ENCODE data around the gene VEPH1. TPM values are rescaled to one million over a fixed set of nuclear protein-coding genes. Genes with fewer than 3 reads are reported as not detected.

VEPH1 gene
- total RNA-seq, 2 experiments from 2014 or later, result not detected

DNA sequence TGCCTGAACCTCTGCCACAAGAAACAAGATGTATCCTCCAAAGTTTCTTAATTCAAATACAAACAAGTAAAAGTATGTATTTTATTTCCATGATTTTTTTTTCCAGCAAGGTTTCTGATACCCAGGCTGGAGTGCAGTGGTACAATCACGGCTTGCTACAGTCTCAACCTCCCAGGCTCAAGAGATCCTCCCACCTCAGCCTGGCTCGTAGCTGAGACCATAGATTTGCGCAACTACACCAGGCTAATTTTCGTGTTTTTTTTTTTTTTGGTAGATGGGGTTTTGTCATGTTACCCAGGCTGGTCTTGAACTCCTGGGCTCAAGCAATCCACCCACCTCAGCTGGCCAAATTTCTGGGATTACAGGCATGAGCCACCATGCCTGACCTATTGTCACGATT lies 12.2 kb upstream of the VEPH1 start:
- Mint-ChIP-seq H3K27ac (no peak overlapping the region), H3K4me3 (no peak overlapping the region), H3K4me1 (no peaks in the 10 kb centered on the region), H3K27me3 (peaks cover 2% of the 10 kb centered on the region), H3K9me3 (ENCODE audit: low read depth) (no peaks in the 10 kb centered on the region), H3K36me3 (no peaks in the 10 kb centered on the region)
- DNase-seq, result no peak
- CTCF ChIA-PET, result no interaction called here
- no peak for ATAC-seq

DNA sequence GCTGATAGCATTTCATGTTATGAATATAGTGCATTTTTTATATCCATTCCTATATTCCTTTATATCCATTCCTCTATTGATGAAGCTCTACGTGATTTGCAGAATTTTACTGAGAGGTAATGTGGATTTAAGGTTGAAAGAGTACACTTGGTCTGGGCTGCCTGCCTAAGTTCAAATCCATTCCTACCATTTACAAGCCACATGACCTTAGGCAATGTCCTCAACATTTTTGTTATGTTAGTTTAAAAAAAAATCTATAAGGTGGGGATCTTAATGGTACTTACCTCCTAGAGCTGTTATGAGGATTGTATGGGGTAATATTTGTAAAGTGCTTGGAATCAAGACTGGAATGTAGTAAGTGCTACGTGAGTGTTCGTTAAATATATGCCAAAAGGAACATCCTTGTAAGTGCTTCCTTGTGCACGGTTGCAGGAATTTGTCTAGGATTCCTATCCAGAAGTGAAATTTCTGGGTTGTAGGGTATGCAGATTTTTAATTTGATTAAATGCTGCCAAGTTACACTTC lies 11.2 kb upstream of the VEPH1 start:
- DNase-seq (no peak), ATAC-seq (no peak)
- Mint-ChIP-seq H3K27ac (no peak overlapping the region), H3K4me3 (no peak overlapping the region), H3K36me3 (no peaks in the 10 kb centered on the region), H3K9me3 (ENCODE audit: low read depth) (no peaks in the 10 kb centered on the region), H3K4me1 (no peaks in the 10 kb centered on the region), H3K27me3 (peaks cover 5% of the 10 kb centered on the region)
- CTCF ChIA-PET, result no interaction called here

DNA sequence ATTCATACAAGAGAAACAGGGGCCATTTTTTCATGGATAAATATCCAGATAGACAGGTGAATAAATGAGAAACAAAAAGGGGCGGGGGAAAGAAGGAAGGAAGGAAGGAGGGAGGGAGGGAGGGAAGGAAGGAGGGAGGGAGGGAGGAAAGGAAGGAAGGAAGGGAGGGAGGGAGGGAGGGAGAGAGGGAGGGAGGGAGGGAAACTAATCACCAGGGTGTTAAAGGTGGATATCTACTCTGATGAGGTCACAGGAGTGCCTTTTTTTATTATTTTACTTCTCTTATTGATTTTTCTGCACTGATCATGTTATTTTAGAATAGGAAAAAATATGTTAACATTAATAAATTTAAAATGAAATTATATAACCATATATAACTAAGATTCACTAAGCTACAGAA lies 10.4 kb upstream of the VEPH1 start:
- H3K4me3 Mint-ChIP-seq, result no peak overlapping the region
- no peak overlapping the region for H3K27ac Mint-ChIP-seq
- no peaks in the 10 kb centered on the region for H3K4me1 Mint-ChIP-seq
- ATAC-seq, result no peak
- CTCF ChIA-PET, result no interaction called here
- DNase-seq, result no peak
- H3K9me3 Mint-ChIP-seq (ENCODE audit: low read depth), result no peaks in the 10 kb centered on the region
- H3K27me3 Mint-ChIP-seq, result peaks cover 5% of the 10 kb centered on the region
- no peaks in the 10 kb centered on the region for H3K36me3 Mint-ChIP-seq

DNA sequence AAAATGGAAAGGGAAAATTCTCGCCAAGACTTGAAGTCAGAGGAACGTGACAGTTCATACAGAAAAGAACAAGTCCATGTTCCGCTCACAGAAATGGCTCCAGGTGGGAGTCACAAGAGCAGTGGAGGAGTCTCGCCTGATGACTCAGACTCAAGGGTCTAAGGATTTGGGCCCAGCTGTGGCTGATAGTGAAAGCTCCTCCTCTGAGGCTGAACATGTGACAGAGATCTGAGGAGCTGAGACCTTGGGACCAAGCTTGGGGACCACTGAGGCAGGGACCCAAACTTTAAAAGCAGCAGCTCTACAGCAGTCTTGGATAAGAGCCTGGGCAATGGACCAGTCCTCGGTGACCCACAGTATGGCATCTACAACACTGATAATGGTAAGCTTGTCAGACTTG lies 9.3 kb upstream of the VEPH1 start:
- no peaks in the 10 kb centered on the region for H3K36me3 Mint-ChIP-seq
- H3K4me3 Mint-ChIP-seq, result no peak overlapping the region
- H3K4me1 Mint-ChIP-seq, result no peaks in the 10 kb centered on the region
- DNase-seq (no peak), ATAC-seq (no peak)
- H3K9me3 Mint-ChIP-seq (ENCODE audit: low read depth), result no peaks in the 10 kb centered on the region
- CTCF ChIA-PET, result no interaction called here
- no peak overlapping the region for H3K27ac Mint-ChIP-seq
- peaks cover 7% of the 10 kb centered on the region for H3K27me3 Mint-ChIP-seq

DNA sequence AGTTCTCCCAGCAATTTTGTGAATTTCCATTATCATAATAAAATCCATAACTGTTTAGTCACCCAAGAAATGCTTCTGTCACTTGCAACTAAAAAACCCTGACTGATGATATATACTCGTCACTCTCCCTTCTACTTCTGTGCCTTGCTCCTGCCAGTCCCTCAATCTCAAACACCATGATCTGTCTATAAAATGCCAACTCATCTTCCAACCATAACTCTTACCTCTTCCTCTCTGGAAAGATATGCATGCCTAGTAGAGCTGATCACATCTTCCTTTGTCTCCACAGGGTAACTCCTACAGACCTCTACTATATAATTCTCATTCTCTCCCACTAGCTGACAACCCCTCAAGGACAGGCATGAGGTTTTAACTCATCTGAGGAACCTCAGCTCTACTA lies 5.2 kb upstream of the VEPH1 start:
- H3K4me3 Mint-ChIP-seq, result no peak overlapping the region

DNA sequence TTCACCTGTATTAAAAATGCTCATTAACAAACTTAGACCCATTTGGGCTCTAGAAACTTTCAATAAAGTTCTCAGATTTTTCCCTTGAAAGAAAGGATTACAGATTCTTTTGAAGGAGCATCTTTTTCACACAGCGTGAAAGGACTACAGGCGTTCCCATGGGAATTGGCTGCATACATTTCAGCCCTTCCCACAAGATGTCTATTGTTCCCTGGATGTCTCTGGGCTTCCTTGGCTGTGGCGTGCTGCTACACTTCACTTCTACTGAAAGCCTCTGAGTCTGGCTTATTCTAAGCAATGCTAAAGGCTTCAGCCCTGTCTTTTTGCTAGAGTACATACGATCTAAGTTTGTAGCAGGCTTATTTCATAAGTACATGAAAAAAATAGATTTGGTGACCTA lies 1.4 kb downstream of the VEPH1 start:
- Mint-ChIP-seq H3K36me3 (no peaks in the 10 kb centered on the region), H3K4me1 (peaks cover 3% of the 10 kb centered on the region), H3K27me3 (peaks cover 45% of the 10 kb centered on the region), H3K9me3 (ENCODE audit: low read depth) (no peaks in the 10 kb centered on the region), H3K27ac (no peak overlapping the region), H3K4me3 (no peak overlapping the region)
- ATAC-seq (no peak), DNase-seq (no peak)
- CTCF ChIA-PET, result no interaction called here

More for the DNA sequence above, 5.2 kb upstream of the VEPH1 start:
- Mint-ChIP-seq H3K9me3 (ENCODE audit: low read depth) (no peaks in the 10 kb centered on the region), H3K36me3 (no peaks in the 10 kb centered on the region), H3K27me3 (peaks cover 7% of the 10 kb centered on the region), H3K27ac (no peak overlapping the region), H3K4me1 (no peaks in the 10 kb centered on the region)
- ATAC-seq, result no peak
- CTCF ChIA-PET, result no interaction called here
- no peak for DNase-seq

DNA sequence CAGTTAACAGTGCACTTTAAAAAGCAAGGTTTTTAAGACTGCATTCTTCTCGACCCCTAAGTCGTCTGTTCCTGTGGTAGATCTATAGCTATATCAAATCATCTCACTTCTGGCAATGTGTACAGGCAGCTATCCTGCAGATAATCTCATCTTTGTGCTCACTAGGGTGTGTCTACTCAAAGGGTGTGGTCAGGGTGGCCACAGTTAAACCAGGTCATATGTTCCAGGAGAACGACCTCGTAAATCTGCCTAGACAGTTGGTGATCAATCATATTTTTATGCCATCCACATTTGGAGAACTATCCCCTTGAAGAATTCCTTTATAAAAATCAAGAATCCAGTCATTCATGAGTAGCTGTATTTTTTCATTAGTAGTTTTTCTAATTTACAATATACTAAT lies 3.0 kb downstream of the VEPH1 start:
- Mint-ChIP-seq H3K4me3 (no peak overlapping the region), H3K27me3 (peaks cover 49% of the 10 kb centered on the region), H3K9me3 (ENCODE audit: low read depth) (no peaks in the 10 kb centered on the region), H3K36me3 (no peaks in the 10 kb centered on the region), H3K4me1 (peaks cover 3% of the 10 kb centered on the region), H3K27ac (no peak overlapping the region)
- CTCF ChIA-PET, result no interaction called here
- ATAC-seq, result no peak
- no peak for DNase-seq

DNA sequence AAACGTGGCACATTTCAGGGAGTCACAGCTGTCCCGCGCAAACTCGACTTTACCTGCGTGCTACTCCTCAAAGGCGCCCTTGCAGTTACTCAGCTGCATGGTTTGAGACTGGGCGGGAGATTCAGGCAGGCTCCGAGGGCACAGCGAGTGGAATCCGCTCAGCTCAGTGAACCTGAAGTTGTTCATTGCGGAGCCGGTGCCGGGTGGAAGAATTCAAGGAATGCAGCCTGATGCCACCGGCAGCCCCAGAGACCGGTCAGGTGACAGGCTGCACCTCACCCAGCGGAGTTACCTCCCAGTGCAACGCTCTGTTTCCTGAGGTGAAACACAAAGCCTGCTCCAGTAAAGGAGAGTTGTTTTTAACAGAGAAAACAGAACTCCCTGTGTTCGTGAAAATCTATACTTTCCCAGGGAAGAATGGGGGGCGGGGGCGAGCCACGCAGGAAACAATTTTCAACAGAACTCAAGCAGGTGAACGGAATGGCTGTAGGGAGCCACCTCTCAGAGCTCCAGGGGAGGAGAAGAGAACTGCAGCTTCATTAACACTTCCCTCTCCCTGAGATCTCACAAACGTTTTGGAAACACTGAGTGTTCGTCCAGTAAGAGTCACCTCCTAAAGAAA lies 3.8 kb downstream of the VEPH1 start:
- CTCF ChIA-PET, result no interaction called here
- H3K36me3 Mint-ChIP-seq, result no peaks in the 10 kb centered on the region
- peaks cover 3% of the 10 kb centered on the region for H3K4me1 Mint-ChIP-seq
- DNase-seq (no peak), ATAC-seq (no peak)
- H3K9me3 Mint-ChIP-seq (ENCODE audit: low read depth), result no peaks in the 10 kb centered on the region
- H3K27ac Mint-ChIP-seq, result no peak overlapping the region
- H3K27me3 Mint-ChIP-seq, result peaks cover 49% of the 10 kb centered on the region
- H3K4me3 Mint-ChIP-seq, result no peak overlapping the region

DNA sequence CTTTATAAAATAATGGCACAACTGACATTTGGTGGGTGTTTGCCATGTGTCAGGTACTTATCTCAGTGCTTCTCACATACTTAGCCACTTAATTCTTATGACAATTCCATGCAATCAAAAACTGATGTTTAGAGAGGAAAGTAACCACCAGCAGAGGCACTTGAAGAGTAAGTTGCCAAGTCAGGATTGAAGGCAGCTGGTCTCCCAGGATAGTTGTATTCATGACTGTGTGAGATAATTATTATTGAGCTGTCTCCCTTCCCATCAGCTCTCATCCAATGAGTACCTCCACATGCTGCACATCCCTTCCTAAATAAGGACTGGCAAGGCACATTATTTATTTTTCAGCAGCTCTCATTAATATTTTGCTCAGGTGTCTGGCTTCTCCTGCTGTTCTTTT lies 4.8 kb downstream of the VEPH1 start:
- no peak for DNase-seq
- Mint-ChIP-seq H3K36me3 (no peaks in the 10 kb centered on the region), H3K4me1 (peaks cover 3% of the 10 kb centered on the region), H3K27me3 (peaks cover 52% of the 10 kb centered on the region), H3K27ac (no peak overlapping the region), H3K4me3 (no peak overlapping the region), H3K9me3 (ENCODE audit: low read depth) (no peaks in the 10 kb centered on the region)
- no peak for ATAC-seq
- CTCF ChIA-PET, result no interaction called here

DNA sequence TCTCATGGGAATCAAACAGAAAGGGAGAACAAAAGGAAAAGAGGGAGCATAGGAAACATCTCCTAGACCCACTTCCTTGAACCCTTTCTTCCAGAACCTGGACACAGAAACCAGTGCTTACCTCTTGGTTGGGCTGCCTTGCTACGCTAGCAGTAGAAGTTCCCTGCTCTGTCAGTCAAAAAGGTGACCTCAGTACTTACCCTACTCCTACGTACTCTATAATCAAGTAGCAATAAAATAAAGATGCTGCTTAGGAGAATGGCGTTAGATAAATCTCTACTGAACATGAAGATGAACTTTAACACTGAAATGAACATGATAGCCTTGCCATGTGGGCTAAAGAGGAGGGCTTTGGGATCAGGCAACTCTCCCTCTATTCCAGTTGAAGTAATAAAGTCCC lies 7.4 kb downstream of the VEPH1 start:
- Mint-ChIP-seq H3K27ac (no peak overlapping the region), H3K4me1 (peaks cover 3% of the 10 kb centered on the region), H3K36me3 (no peaks in the 10 kb centered on the region), H3K9me3 (ENCODE audit: low read depth) (no peaks in the 10 kb centered on the region), H3K4me3 (no peak overlapping the region), H3K27me3 (peaks cover 45% of the 10 kb centered on the region)
- DNase-seq, result no peak
- CTCF ChIA-PET, result no interaction called here
- no peak for ATAC-seq

DNA sequence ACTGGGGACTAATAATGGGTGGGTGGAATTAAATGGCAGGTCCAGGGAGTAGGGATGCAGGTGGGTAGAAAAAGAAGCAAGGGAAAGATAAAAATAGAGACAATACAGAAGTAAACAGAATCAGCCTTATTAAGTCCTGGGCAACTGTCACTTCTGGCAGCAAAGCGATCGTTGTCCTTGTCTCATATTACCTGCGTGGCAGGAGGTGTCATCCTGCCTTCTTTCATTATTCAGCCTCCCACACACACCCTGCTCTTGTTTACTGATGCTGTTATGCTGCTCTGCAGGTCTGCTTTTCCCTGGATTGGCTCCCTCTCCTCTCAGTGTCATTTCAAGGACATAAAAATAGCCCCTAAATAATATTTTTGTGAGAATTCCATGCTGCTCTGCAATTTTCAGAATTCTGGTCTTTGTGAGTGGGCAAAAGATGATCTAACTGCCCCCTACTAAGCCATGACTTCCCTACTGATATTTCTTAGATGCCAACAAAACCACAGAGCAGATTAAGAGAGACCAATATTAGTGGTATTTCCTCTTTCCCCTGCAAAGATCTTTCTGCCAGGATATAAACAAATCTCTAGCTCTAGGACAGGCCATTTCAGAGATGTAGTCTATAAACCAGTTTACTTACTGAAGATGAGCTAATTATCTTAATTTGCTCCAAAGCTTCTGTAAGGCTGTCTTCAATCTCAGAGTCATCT lies 8.5 kb downstream of the VEPH1 start:
- CTCF ChIA-PET, result no interaction called here
- no peak overlapping the region for H3K4me3 Mint-ChIP-seq
- H3K27ac Mint-ChIP-seq, result no peak overlapping the region

DNA sequence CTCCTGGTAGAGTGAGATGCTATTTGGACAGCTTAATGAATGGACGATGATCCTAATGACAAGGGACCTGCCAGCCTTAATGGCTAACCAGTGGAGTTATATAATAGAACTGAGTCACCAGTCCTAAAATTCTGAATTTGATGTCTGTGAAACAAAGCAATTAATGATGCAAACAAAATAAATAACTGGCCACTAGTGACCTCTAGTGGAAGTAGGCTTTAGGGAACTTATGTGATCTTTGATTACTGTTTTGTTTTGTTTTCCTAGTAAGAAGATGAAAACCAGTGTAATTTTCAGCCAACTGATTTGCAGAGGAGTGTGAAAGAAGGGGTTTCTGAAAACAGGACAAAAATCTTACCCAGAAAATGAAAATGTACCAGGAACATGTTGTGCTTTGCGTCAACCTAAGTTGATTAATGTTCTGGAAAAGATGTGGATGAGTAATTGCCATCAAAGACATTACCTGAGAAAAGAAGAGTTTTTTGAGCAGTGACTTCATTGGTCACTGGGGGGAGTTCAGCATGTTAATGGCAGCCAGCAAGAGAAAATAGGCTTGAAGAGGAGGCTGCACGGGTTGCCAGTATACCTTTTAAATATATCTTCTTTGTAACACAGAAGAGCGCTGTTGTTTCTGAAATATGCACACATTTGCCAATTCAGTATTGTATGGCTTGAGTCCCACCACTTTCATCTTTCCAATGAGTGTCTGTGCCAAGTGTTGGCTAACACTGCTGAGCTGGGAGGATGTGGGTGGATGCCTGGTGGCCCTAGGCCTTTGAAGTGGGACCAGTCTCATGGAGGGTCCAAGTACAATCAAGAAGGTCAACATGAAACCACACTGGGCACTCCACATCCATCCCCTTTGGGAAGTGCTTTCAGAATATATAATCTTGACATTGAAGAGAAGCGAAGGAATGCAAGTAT lies 9.3 kb downstream of the VEPH1 start:
- Mint-ChIP-seq H3K9me3 (ENCODE audit: low read depth) (no peaks in the 10 kb centered on the region), H3K27me3 (peaks cover 27% of the 10 kb centered on the region), H3K4me3 (no peak overlapping the region), H3K4me1 (peaks cover 2% of the 10 kb centered on the region), H3K27ac (no peak overlapping the region), H3K36me3 (no peaks in the 10 kb centered on the region)
- ATAC-seq (no peak), DNase-seq (no peak)
- CTCF ChIA-PET, result no interaction called here

More for the DNA sequence above, 8.5 kb downstream of the VEPH1 start:
- ATAC-seq, result no peak
- H3K27me3 Mint-ChIP-seq, result peaks cover 35% of the 10 kb centered on the region
- no peaks in the 10 kb centered on the region for H3K9me3 Mint-ChIP-seq (ENCODE audit: low read depth)
- H3K4me1 Mint-ChIP-seq, result peaks cover 2% of the 10 kb centered on the region
- no peaks in the 10 kb centered on the region for H3K36me3 Mint-ChIP-seq
- DNase-seq, result no peak

DNA sequence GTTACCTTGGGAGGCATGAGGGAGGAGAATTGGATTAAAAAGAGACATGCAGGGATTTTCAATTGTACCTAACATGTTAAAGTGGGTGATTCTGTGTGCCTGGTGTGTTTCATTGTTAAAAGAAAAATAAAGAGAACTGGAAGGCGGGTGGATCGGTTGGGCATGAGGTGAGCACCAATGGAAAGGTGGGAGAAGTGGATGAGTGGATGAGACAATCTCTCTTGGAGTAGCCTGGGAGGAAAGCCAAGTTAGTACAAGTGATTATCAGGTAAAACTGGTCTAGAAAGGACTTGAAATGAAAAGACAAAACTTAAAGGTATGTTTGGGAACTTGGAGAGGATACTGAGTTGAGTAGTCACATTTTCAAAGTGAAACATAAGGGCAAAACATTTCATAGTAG lies 12.1 kb downstream of the VEPH1 start:
- no peak overlapping the region for H3K27ac Mint-ChIP-seq
- CTCF ChIA-PET, result no interaction called here

DNA sequence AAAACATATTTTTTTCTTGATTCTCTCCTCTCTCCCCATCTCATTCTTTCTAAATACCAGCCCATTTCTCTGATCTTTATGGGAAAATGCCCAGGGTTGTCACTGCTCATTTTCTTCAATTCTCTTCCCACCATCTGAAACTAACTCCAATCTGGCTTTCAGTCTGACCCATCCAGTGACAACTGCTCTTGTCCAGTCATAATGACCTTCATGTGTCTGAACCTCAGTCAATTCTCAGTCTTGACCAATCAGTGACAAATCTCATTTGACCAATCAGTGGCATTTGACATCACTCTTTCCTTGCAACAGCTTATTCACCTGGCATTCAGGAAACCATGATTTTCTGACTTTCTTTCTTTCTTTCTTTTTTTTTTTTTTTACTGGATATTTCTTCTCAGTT lies 15.1 kb downstream of the VEPH1 start:
- DNase-seq (no peak), ATAC-seq (no peak)
- Mint-ChIP-seq H3K36me3 (no peaks in the 10 kb centered on the region), H3K27me3 (peaks cover 3% of the 10 kb centered on the region), H3K27ac (no peak overlapping the region), H3K9me3 (ENCODE audit: low read depth) (no peaks in the 10 kb centered on the region), H3K4me1 (no peaks in the 10 kb centered on the region), H3K4me3 (no peak overlapping the region)
- CTCF ChIA-PET, result no interaction called here

More for the DNA sequence above, 12.1 kb downstream of the VEPH1 start:
- H3K36me3 Mint-ChIP-seq, result no peaks in the 10 kb centered on the region
- peaks cover 8% of the 10 kb centered on the region for H3K27me3 Mint-ChIP-seq
- DNase-seq, result no peak
- no peak for ATAC-seq
- no peaks in the 10 kb centered on the region for H3K9me3 Mint-ChIP-seq (ENCODE audit: low read depth)
- no peaks in the 10 kb centered on the region for H3K4me1 Mint-ChIP-seq
- H3K4me3 Mint-ChIP-seq, result no peak overlapping the region
